Measurements from ENCODE around the gene EVI5.

DNA sequence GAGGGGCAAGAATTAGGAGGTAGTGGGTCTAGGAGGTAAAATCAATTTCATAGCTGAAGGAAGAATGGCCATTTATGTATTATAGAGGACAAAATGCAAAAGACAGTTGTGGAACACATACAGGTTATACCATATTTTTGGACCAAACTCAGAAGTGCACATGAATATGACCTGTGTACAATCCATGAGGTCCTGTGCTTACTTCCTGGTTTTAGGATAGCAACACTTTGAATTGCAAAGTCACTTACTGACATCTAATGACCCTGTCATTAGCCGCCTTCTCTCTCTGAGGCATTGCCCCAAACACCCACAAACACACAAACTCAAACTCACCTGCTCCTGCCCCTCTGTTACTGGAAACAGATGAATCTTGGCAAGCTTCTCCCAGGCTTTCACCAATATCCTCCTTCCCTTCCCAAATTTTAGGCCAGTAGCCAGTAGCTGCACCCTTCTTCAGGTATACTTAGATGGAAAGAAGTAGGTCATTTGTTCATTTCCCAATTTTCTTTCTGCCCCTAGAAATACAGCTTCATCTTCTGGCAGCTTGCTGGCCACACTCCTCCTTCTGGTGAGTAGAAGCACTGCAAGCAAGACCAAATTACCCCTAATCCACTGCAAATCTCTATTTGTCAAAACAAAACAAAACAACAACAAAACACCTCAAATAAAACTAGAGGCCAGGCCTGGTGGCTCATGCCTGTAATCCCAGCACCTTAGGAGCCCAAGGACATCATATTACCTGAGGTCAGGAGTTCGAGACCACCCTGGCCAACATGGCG is 33.3 kb upstream of the EVI5 start:
- no peak for TF ChIP-seq EZH2 (IDR thresholded peaks at IDR 0.05; ENCODE audit: borderline replicate concordance, low read length)
- TF ChIP-seq, protein P1, sequence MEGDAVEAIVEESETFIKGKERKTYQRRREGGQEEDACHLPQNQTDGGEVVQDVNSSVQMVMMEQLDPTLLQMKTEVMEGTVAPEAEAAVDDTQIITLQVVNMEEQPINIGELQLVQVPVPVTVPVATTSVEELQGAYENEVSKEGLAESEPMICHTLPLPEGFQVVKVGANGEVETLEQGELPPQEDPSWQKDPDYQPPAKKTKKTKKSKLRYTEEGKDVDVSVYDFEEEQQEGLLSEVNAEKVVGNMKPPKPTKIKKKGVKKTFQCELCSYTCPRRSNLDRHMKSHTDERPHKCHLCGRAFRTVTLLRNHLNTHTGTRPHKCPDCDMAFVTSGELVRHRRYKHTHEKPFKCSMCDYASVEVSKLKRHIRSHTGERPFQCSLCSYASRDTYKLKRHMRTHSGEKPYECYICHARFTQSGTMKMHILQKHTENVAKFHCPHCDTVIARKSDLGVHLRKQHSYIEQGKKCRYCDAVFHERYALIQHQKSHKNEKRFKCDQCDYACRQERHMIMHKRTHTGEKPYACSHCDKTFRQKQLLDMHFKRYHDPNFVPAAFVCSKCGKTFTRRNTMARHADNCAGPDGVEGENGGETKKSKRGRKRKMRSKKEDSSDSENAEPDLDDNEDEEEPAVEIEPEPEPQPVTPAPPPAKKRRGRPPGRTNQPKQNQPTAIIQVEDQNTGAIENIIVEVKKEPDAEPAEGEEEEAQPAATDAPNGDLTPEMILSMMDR (IDR thresholded peaks at IDR 0.05; ENCODE audit: low read length) = peak; percentile 80

All from OCI-LY1 (cell line).